Smooth muscle cell of the coronary artery (primary cell): ENCODE data around the gene GPR32. TPM values are rescaled to one million over a fixed set of nuclear protein-coding genes. Genes with fewer than 3 reads are reported as not detected.

Source experiments
- total RNA-seq: library from RNA; depleted of rRNA; stranded (reverse); fragments of >200 nt; gene quantifications from 2 replicates; pipeline ENCODE4 v1.2.3, GENCODE V29; 2014; ENCODE audit warnings: low replicate concordance

GPR32 gene, protein sequence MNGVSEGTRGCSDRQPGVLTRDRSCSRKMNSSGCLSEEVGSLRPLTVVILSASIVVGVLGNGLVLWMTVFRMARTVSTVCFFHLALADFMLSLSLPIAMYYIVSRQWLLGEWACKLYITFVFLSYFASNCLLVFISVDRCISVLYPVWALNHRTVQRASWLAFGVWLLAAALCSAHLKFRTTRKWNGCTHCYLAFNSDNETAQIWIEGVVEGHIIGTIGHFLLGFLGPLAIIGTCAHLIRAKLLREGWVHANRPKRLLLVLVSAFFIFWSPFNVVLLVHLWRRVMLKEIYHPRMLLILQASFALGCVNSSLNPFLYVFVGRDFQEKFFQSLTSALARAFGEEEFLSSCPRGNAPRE
- total RNA-seq: not detected in 2 replicates

GRCh38 chr19:50770164-50770563 lies at the start of gene GPR32:
Gene GPR32 (plus strand): TSS chr19:50770464. CDS start chr19:50770601, 137 bp downstream.

GRCh38 chr19:50723069-50723468 lies 47.2 kb upstream of the GPR32 start, which contains the start of gene CLEC11A:
Gene CLEC11A (plus strand): TSS chr19:50723364. CDS start chr19:50723526, 162 bp downstream.

GRCh38 chr19:50790396-50790795 lies 20.1 kb downstream of the GPR32 start, which contains the start of gene ACP4:
Gene ACP4 (plus strand): TSS chr19:50790415. CDS start chr19:50790415, 0 bp downstream.

Other genes with a start within 250 kb of the GPR32 start
- gene LRRC4B, start 202.0 kb upstream of the GPR32 start, total RNA-seq: 0.30 and 0.35 TPM in 2 replicates
- 0.35 TPM in 1 of 2 replicates, not detected in the other for gene SYT3, start 130.6 kb upstream of the GPR32 start, total RNA-seq
- not detected in 2 replicates for gene C19orf81, start 121.0 kb upstream of the GPR32 start, total RNA-seq
- gene SHANK1, start 50.7 kb upstream of the GPR32 start, total RNA-seq: 0.68 and 1.3 TPM in 2 replicates
- 17.4 and 28.9 TPM in 2 replicates for gene CLEC11A, start 47.1 kb upstream of the GPR32 start, total RNA-seq
- not detected in 2 replicates for gene ACP4, start 20.0 kb downstream of the GPR32 start, total RNA-seq
- gene KLK1, start 53.3 kb downstream of the GPR32 start, total RNA-seq: not detected in 2 replicates
- not detected in 2 replicates for gene KLK15, start 63.1 kb downstream of the GPR32 start, total RNA-seq
- gene KLK3, start 84.5 kb downstream of the GPR32 start, total RNA-seq: not detected in 2 replicates
- not detected in 2 replicates for gene KLK2, start 103.0 kb downstream of the GPR32 start, total RNA-seq
- gene KLK4, start 140.9 kb downstream of the GPR32 start, total RNA-seq: not detected in 2 replicates
- gene KLK5, start 182.6 kb downstream of the GPR32 start, total RNA-seq: not detected in 2 replicates
- 0.08 TPM in 1 of 2 replicates, not detected in the other for gene KLK6, start 199.1 kb downstream of the GPR32 start, total RNA-seq
- gene KLK7, start 213.5 kb downstream of the GPR32 start, total RNA-seq: not detected in 2 replicates
- not detected in 2 replicates for gene KLK8, start 231.1 kb downstream of the GPR32 start, total RNA-seq
- gene KLK10, start 249.2 kb downstream of the GPR32 start, total RNA-seq: not detected in 2 replicates